Mammary epithelial cell (primary cell): Measurements from ENCODE around the gene DYSF.

ENCODE experiments used
- CTCF ChIP-seq, 2 donors: IDR thresholded peaks in 1 of 2; conservative IDR thresholded peaks in 1 of 2; 2 replicates each; pipeline ENCODE4 v1.5.1; 2011 to 2012; ENCODE audit warnings: inconsistent platforms in 2 of 2, low read length in 2 of 2, mild to moderate bottlenecking in 2 of 2, control low read depth in 1 of 2, low read depth in 1 of 2; ENCODE audit not compliant: insufficient read depth in 1 of 2; ENCODE audit errors: extremely low read depth in 1 of 2
- EZH2 ChIP-seq: IDR thresholded peaks from 2 replicates; pipeline ENCODE4 v1.6.1; 2012; ENCODE audit warnings: low read length, inconsistent platforms, borderline replicate concordance

- TF ChIP-seq CTCF (conservative IDR thresholded peaks at IDR 0.05 in 1 of 2, IDR thresholded peaks at IDR 0.05 in 1 of 2; ENCODE audit: extremely low read depth in 1 of 2, insufficient read depth in 1 of 2, low read depth in 1 of 2, low read length in 2 of 2) = no peak
- no peak for TF ChIP-seq EZH2
Measured at GRCh38 chr2:71471276-71471675, 17.9 kb downstream of the DYSF start.
